H9 (cell line): ENCODE data around the gene CYB5RL. TPM values are rescaled to one million over a fixed set of nuclear protein-coding genes. Genes with fewer than 3 reads are reported as not detected.

Experiments used
- DNase-seq: peaks from one replicate; pipeline ENCODE4 v3.0.0-alpha.2; 2017
- H2AFZ ChIP-seq: one replicate; pipeline ENCODE4 v1.6.1; 2013; ENCODE audit warnings: mild to moderate bottlenecking, low read length, control low read depth, moderate library complexity
- H2AK5ac ChIP-seq: 2 replicates; pipeline ENCODE4 v1.6.1; 2013; ENCODE audit warnings: low read length, control low read depth, mixed read lengths; ENCODE audit not compliant: insufficient read length
- H2BK120ac ChIP-seq: one replicate; pipeline ENCODE4 v1.6.1; 2013; ENCODE audit warnings: low read depth, mild to moderate bottlenecking, low read length, control low read depth, inconsistent platforms; ENCODE audit not compliant: poor library complexity, severe bottlenecking
- H2BK12ac ChIP-seq: 2 replicates; pipeline ENCODE4 v1.6.1; 2013; ENCODE audit warnings: low read length, control low read depth, mixed read lengths, low read depth; ENCODE audit not compliant: insufficient read length
- H2BK15ac ChIP-seq: 2 replicates; pipeline ENCODE4 v1.6.1; 2013; ENCODE audit warnings: low read depth, low read length, control low read depth
- H2BK20ac ChIP-seq: one replicate; pipeline ENCODE4 v1.6.1; 2013; ENCODE audit warnings: low read depth, mild to moderate bottlenecking, low read length, control low read depth, inconsistent platforms; ENCODE audit not compliant: poor library complexity, severe bottlenecking
- H2BK5ac ChIP-seq: 2 replicates; pipeline ENCODE4 v1.6.1; 2013; ENCODE audit warnings: low read length, control low read depth, mixed read lengths; ENCODE audit not compliant: insufficient read length
- H3K14ac ChIP-seq: 2 replicates; pipeline ENCODE4 v1.6.1; 2013; ENCODE audit warnings: low read length, control low read depth; ENCODE audit not compliant: insufficient read depth
- H3K18ac ChIP-seq: 2 replicates; pipeline ENCODE4 v1.6.1; 2013; ENCODE audit warnings: low read depth, mild to moderate bottlenecking, mixed read lengths, low read length, control low read depth; ENCODE audit not compliant: insufficient read length
- H3K23ac ChIP-seq: 2 replicates; pipeline ENCODE4 v1.6.1; 2013; ENCODE audit warnings: low read length, control low read depth, mixed read lengths, low read depth; ENCODE audit not compliant: insufficient read length
- H3K23me2 ChIP-seq: 2 replicates; pipeline ENCODE4 v1.6.1; 2013; ENCODE audit warnings: low read depth, mild to moderate bottlenecking, mixed read lengths, low read length, control low read depth; ENCODE audit not compliant: insufficient read length, poor library complexity, severe bottlenecking
- H3K27ac ChIP-seq: 2 replicates; pipeline ENCODE4 v1.5.1; 2013; ENCODE audit warnings: low read length, control low read depth, mixed read lengths, low read depth; ENCODE audit not compliant: insufficient read length
- H3K27me3 ChIP-seq: 2 replicates; pipeline ENCODE4 v1.6.1; 2013; ENCODE audit warnings: low read length, control low read depth, inconsistent platforms; ENCODE audit not compliant: insufficient read depth
- H3K4ac ChIP-seq: 2 replicates; pipeline ENCODE4 v1.6.1; 2013; ENCODE audit warnings: low read depth, mild to moderate bottlenecking, control low read depth, inconsistent platforms, low read length, moderate library complexity
- H3K4me1 ChIP-seq: 2 replicates; pipeline ENCODE4 v1.6.1; 2013; ENCODE audit warnings: low read length, control low read depth, inconsistent platforms; ENCODE audit not compliant: insufficient read depth
- H3K4me2 ChIP-seq: 2 replicates; pipeline ENCODE4 v1.6.1; 2013; ENCODE audit warnings: low read length, control low read depth, mixed read lengths; ENCODE audit not compliant: insufficient read length, insufficient read depth
- H3K56ac ChIP-seq: 2 replicates; pipeline ENCODE4 v1.6.1; 2013; ENCODE audit warnings: low read depth, mild to moderate bottlenecking, mixed read lengths, low read length, control low read depth; ENCODE audit not compliant: insufficient read length
- H3K79me1 ChIP-seq: 2 replicates; pipeline ENCODE4 v1.6.1; 2013; ENCODE audit warnings: low read depth, mild to moderate bottlenecking, moderate library complexity, low read length, control low read depth, inconsistent platforms; ENCODE audit not compliant: insufficient read depth, poor library complexity, severe bottlenecking
- H3K79me2 ChIP-seq: 2 replicates; pipeline ENCODE4 v1.6.1; 2013; ENCODE audit warnings: low read length, control low read depth, inconsistent platforms; ENCODE audit not compliant: insufficient read depth
- H3K9ac ChIP-seq: 2 replicates; pipeline ENCODE4 v1.6.1; 2013; ENCODE audit warnings: low read length, control low read depth, mixed read lengths; ENCODE audit not compliant: insufficient read length; ENCODE audit errors: extremely low read depth
- H3K9me3 ChIP-seq: one replicate; pipeline ENCODE4 v1.6.1; 2013; ENCODE audit warnings: low read depth, low read length, inconsistent platforms; ENCODE audit not compliant: control insufficient read depth
- H3T11ph ChIP-seq: one replicate; pipeline ENCODE4 v1.6.1; 2013; ENCODE audit warnings: mild to moderate bottlenecking, low read length, control low read depth, inconsistent platforms
- H4K20me1 ChIP-seq: one replicate; pipeline ENCODE4 v1.6.1; 2013; ENCODE audit not compliant: control insufficient read depth, insufficient read length, insufficient read depth
- H4K5ac ChIP-seq: 2 replicates; pipeline ENCODE4 v1.6.1; 2013; ENCODE audit warnings: low read depth, mild to moderate bottlenecking, mixed read lengths, low read length, control low read depth; ENCODE audit not compliant: insufficient read length
- H4K8ac ChIP-seq: replicated peaks from 2 replicates; pipeline ENCODE4 v1.6.1; 2013; ENCODE audit warnings: low read length, control low read depth, mixed read lengths, low read depth; ENCODE audit not compliant: insufficient read length
- H4K91ac ChIP-seq: 2 replicates; pipeline ENCODE4 v1.6.1; 2013; ENCODE audit warnings: low read depth, mild to moderate bottlenecking, moderate library complexity, mixed read lengths, low read length, control low read depth; ENCODE audit not compliant: insufficient read length
- H3K27ac Mint-ChIP-seq, 3 experiments: 2 replicates in 2 of 3; 3 replicates in 1 of 3; pipeline ENCODE4 v1.8.0; 2020 to 2021; ENCODE audit warnings: mixed read lengths in 3 of 3, mild to moderate bottlenecking in 1 of 3, moderate library complexity in 1 of 3
- H3K27me3 Mint-ChIP-seq: 2 replicates; pipeline ENCODE4 v1.8.0; 2021; ENCODE audit warnings: low read depth, mild to moderate bottlenecking, moderate library complexity, mixed read lengths
- H3K36me3 Mint-ChIP-seq, 3 experiments: 2 replicates in 2 of 3; 3 replicates in 1 of 3; pipeline ENCODE4 v1.8.0; 2020 to 2021; ENCODE audit warnings: low read depth in 3 of 3, mixed read lengths in 3 of 3; ENCODE audit not compliant: insufficient read depth in 1 of 3
- H3K4me1 Mint-ChIP-seq, 2 experiments: 2 replicates each; pipeline ENCODE4 v1.8.0; 2020; ENCODE audit warnings: mixed read lengths in 2 of 2
- H3K4me3 Mint-ChIP-seq, 2 experiments: 2 replicates in 1 of 2; 3 replicates in 1 of 2; pipeline ENCODE4 v1.8.0; 2020 to 2021; ENCODE audit warnings: mild to moderate bottlenecking in 2 of 2, mixed read lengths in 2 of 2, moderate library complexity in 1 of 2
- H3K9me3 Mint-ChIP-seq, 2 experiments: 2 replicates in 1 of 2; 3 replicates in 1 of 2; pipeline ENCODE4 v1.8.0; 2020; ENCODE audit warnings: mild to moderate bottlenecking in 2 of 2, mixed read lengths in 2 of 2, moderate library complexity in 1 of 2
- CTCF ChIP-seq: fragments of 200-600 bp; sonication (generic); conservative IDR thresholded peaks from 3 replicates; pipeline ENCODE4 v1.8.0; 2021; ENCODE audit warnings: antibody characterized with exemption, mild to moderate bottlenecking
- WGBS: extraction: QIAGEN DNeasy Blood & Tissue Kit; methylation state at CpG from one replicate; pipeline ENCODE4 v1.1.7; 2013; ENCODE audit warnings: missing lambda C conversion rate, low lambda C conversion rate, mixed read lengths; ENCODE audit not compliant: insufficient read length; ENCODE audit errors: extremely low coverage; 5-methylcytosine and 5-hydroxymethylcytosine counted together
- total RNA-seq: library from RNA; stranded (reverse); gene quantifications from 2 replicates; pipeline ENCODE4 v1.2.1, GENCODE V29; 2021

Gene CYB5RL
- total RNA-seq, 1 experiment from 2014 or later, result 12.6 TPM

- H3K4me1 Mint-ChIP-seq, result no peaks in the 10 kb centered on the region
- no peak overlapping the region for H3K9ac ChIP-seq
Observed at GRCh38 chr1:54190526-54190925, 9.3 kb downstream of the CYB5RL start.

More at GRCh38 chr1:54190526-54190925, 9.3 kb downstream of the CYB5RL start:
- H3K27ac Mint-ChIP-seq, result no peak overlapping the region
- Histone ChIP-seq H2BK15ac (no peak overlapping the region), H3K27me3 (no peaks in the 10 kb centered on the region), H3K23ac (no peak overlapping the region), H3K4me2 (no peak overlapping the region), H3K27ac (no peak overlapping the region), H3K23me2 (no peaks in the 10 kb centered on the region), H4K8ac (no peak overlapping the region), H4K5ac (no peak overlapping the region), H3K4ac (no peak overlapping the region), H2BK20ac (no peak overlapping the region), H4K91ac (no peak overlapping the region), H2BK5ac (no peak overlapping the region), H3K56ac (no peak overlapping the region), H3K4me1 (no peaks in the 10 kb centered on the region), H3T11ph (no peak overlapping the region), H2AK5ac (no peak overlapping the region), H3K9me3 (no peaks in the 10 kb centered on the region), H2AFZ (no peak overlapping the region), H3K79me2 (no peaks in the 10 kb centered on the region), H3K18ac (no peak overlapping the region), H2BK12ac (no peak overlapping the region), H2BK120ac (no peak overlapping the region), H3K14ac (no peak overlapping the region), H4K20me1 (no peaks in the 10 kb centered on the region), H3K79me1 (no peaks in the 10 kb centered on the region)
- no peak for TF ChIP-seq CTCF
- H3K27me3 Mint-ChIP-seq, result no peaks in the 10 kb centered on the region
- H3K4me3 Mint-ChIP-seq, result no peak overlapping the region
- H3K36me3 Mint-ChIP-seq, result peaks cover 4 to 33% (median 17%) of the 10 kb centered on the region in 3 experiments; a peak in 6 of 7 replicates
- no peaks in the 10 kb centered on the region; a peak in 2 of 5 replicates for H3K9me3 Mint-ChIP-seq
- WGBS, result no CpG with 5 or more reads among the region's 9 CpGs
- no peak for DNase-seq
